GM23338 (cell line): ENCODE measurements around the gene INPP5A. TPM values are rescaled to one million over a fixed set of nuclear protein-coding genes. Genes with fewer than 3 reads are reported as not detected.

ENCODE experiments used
- ATAC-seq: fragments of 200-7000 bp; cut with Tn5 transposase; 3 replicates; pipeline ENCODE4 v1.9.1; 2020
- DNase-seq: peaks from one replicate; pipeline ENCODE4 v3.0.0-alpha.2; 2015; ENCODE audit warnings: low spot score
- H2AFZ ChIP-seq: fragments of 200-600 bp; sonication (generic); 2 replicates; pipeline ENCODE4 v1.8.0; 2016; ENCODE audit warnings: antibody characterized with exemption, mild to moderate bottlenecking, moderate library complexity
- H3F3A ChIP-seq: fragments of 200-600 bp; sonication (generic); replicated peaks from 2 replicates; pipeline ENCODE4 v1.8.0; 2017; ENCODE audit warnings: antibody characterized with exemption, mixed run types, low read depth
- H3K27ac ChIP-seq: fragments of 200-600 bp; sonication (generic); 2 replicates; pipeline ENCODE4 v1.6.1; 2016; ENCODE audit warnings: low read depth
- H3K27me3 ChIP-seq: fragments of 200-600 bp; sonication (generic); 2 replicates; pipeline ENCODE4 v1.8.0; 2016; ENCODE audit warnings: mild to moderate bottlenecking, mixed run types, moderate library complexity; ENCODE audit not compliant: insufficient read depth
- H3K36me3 ChIP-seq: fragments of 200-600 bp; sonication (generic); 2 replicates; pipeline ENCODE4 v1.8.0; 2016; ENCODE audit warnings: mild to moderate bottlenecking; ENCODE audit not compliant: insufficient read depth
- H3K4me1 ChIP-seq: fragments of 200-600 bp; sonication (generic); 2 replicates; pipeline ENCODE4 v1.8.0; 2016; ENCODE audit warnings: mild to moderate bottlenecking, moderate library complexity; ENCODE audit not compliant: insufficient read depth
- H3K4me2 ChIP-seq: fragments of 200-600 bp; sonication (generic); 2 replicates; pipeline ENCODE4 v1.7.1; 2017; ENCODE audit warnings: mixed run types
- H3K4me3 ChIP-seq: fragments of 200-600 bp; sonication (generic); 2 replicates; pipeline ENCODE4 v1.6.1; 2016; ENCODE audit warnings: mixed run types
- H3K79me2 ChIP-seq: fragments of 200-600 bp; sonication (generic); replicated peaks from 2 replicates; pipeline ENCODE4 v1.8.0; 2017; ENCODE audit warnings: mild to moderate bottlenecking; ENCODE audit not compliant: insufficient read depth
- H3K9me2 ChIP-seq: fragments of 200-600 bp; sonication (generic); 2 replicates; pipeline ENCODE4 v1.8.0; 2017; ENCODE audit not compliant: insufficient read depth
- H4K20me1 ChIP-seq: fragments of 200-600 bp; sonication (generic); replicated peaks from 2 replicates; pipeline ENCODE4 v1.8.0; 2017; ENCODE audit warnings: mild to moderate bottlenecking; ENCODE audit not compliant: insufficient read depth
- H3K27ac Mint-ChIP-seq: 2 replicates; pipeline ENCODE4 v1.8.0; 2020; ENCODE audit warnings: inconsistent platforms, mild to moderate bottlenecking, moderate library complexity, mixed read lengths
- H3K27me3 Mint-ChIP-seq: 3 replicates; pipeline ENCODE4 v1.8.0; 2022; ENCODE audit warnings: low read depth, mild to moderate bottlenecking, moderate library complexity, mixed read lengths, inconsistent platforms; ENCODE audit not compliant: insufficient read depth, poor library complexity
- H3K36me3 Mint-ChIP-seq: 3 replicates; pipeline ENCODE4 v1.8.0; 2021; ENCODE audit warnings: low read depth, mild to moderate bottlenecking, inconsistent platforms, moderate library complexity, mixed read lengths
- H3K4me1 Mint-ChIP-seq: 3 replicates; pipeline ENCODE4 v1.8.0; 2020; ENCODE audit warnings: mild to moderate bottlenecking, inconsistent platforms, mixed read lengths
- H3K4me3 Mint-ChIP-seq: 3 replicates; pipeline ENCODE4 v1.8.0; 2021; ENCODE audit warnings: moderate library complexity, mild to moderate bottlenecking, inconsistent platforms, mixed read lengths
- H3K9me3 Mint-ChIP-seq: 3 replicates; pipeline ENCODE4 v1.8.0; 2020; ENCODE audit warnings: moderate library complexity, mild to moderate bottlenecking, inconsistent platforms, mixed read lengths
- CREB1 ChIP-seq: fragments of 250-450 bp; sonication (Bioruptor Pico); IDR thresholded peaks from 2 replicates; pipeline ENCODE4 v1.5.0; 2020; ENCODE audit warnings: low read depth, mild to moderate bottlenecking, moderate library complexity
- EZH2 ChIP-seq: fragments of 200-600 bp; sonication (generic); IDR thresholded peaks from one replicate; pipeline ENCODE4 v1.8.0; 2017; ENCODE audit warnings: antibody characterized with exemption, mild to moderate bottlenecking, low read depth; ENCODE audit not compliant: unreplicated experiment
- EZH2phosphoT487 ChIP-seq: fragments of 200-600 bp; sonication (generic); IDR thresholded peaks from one replicate; pipeline ENCODE4 v1.8.1; 2018; ENCODE audit warnings: antibody characterized with exemption; ENCODE audit not compliant: unreplicated experiment
- JUNB ChIP-seq: IDR thresholded peaks from one replicate; pipeline ENCODE4 v1.6.1; 2016; ENCODE audit warnings: antibody characterized with exemption; ENCODE audit not compliant: unreplicated experiment
- NANOG ChIP-seq: IDR thresholded peaks from 2 replicates; pipeline ENCODE4 v1.6.1; 2016; ENCODE audit warnings: antibody characterized with exemption, borderline replicate concordance
- POLR2AphosphoS5 ChIP-seq: IDR thresholded peaks from 2 replicates; pipeline ENCODE4 v1.6.1; 2016; ENCODE audit warnings: antibody characterized with exemption, low read depth
- STAT1 ChIP-seq: IDR thresholded peaks from one replicate; pipeline ENCODE4 v1.6.1; 2016; ENCODE audit warnings: antibody characterized with exemption; ENCODE audit not compliant: unreplicated experiment
- ZNF114 ChIP-seq: fragments of 250-450 bp; sonication (Bioruptor Pico); IDR thresholded peaks from 2 replicates; pipeline ENCODE4 v1.5.0; 2020; ENCODE audit warnings: mild to moderate bottlenecking, moderate library complexity
- ZNF331 ChIP-seq: fragments of 250-450 bp; sonication (Bioruptor Pico); IDR thresholded peaks from 2 replicates; pipeline ENCODE4 v1.5.0; 2020; ENCODE audit warnings: low read depth, mild to moderate bottlenecking, moderate library complexity
- polyA plus RNA-seq: library from polyadenylated mRNA; unstranded; fragments of >200 nt; fragmentation: Nextera tagmentation; extraction: Ambion mirVana; gene quantifications from 2 replicates; pipeline ENCODE4 v1.2.1, GENCODE V29; 2016
- total RNA-seq: library from RNA; depleted of rRNA; stranded (reverse); fragments of >200 nt; shearing (Covaris generic); gene quantifications from 2 replicates; pipeline ENCODE4 v1.2.3, GENCODE V29; 2014
- TF ChIP-seq, protein P1 (sequence below): IDR thresholded peaks from 2 replicates; pipeline ENCODE4 v1.6.1; 2016; ENCODE audit warnings: antibody characterized with exemption
- TF ChIP-seq, protein P2 (sequence below): fragments of 250-450 bp; sonication (Bioruptor Pico); IDR thresholded peaks from 2 replicates; pipeline ENCODE4 v1.5.0; 2020; ENCODE audit warnings: mild to moderate bottlenecking, moderate library complexity
- TF ChIP-seq, protein P3 (sequence below): IDR thresholded peaks from one replicate; pipeline ENCODE4 v1.6.1; 2018; ENCODE audit warnings: antibody characterized with exemption; ENCODE audit not compliant: unreplicated experiment
- TF ChIP-seq, protein P4 (sequence below), 2 experiments: fragments of 200-600 bp in 1 of 2; sonication (generic) in 1 of 2; conservative IDR thresholded peaks; 2 replicates each; pipeline versions ENCODE4 v1.5.1 to v1.6.1; 2016 to 2017; ENCODE audit warnings: antibody characterized with exemption in 2 of 2, low read depth in 2 of 2, mild to moderate bottlenecking in 2 of 2, moderate library complexity in 1 of 2

The INPP5A gene
- total and polyA plus RNA-seq, 2 experiments from 2014 or later = 5.9 to 40.6 TPM

DNA sequence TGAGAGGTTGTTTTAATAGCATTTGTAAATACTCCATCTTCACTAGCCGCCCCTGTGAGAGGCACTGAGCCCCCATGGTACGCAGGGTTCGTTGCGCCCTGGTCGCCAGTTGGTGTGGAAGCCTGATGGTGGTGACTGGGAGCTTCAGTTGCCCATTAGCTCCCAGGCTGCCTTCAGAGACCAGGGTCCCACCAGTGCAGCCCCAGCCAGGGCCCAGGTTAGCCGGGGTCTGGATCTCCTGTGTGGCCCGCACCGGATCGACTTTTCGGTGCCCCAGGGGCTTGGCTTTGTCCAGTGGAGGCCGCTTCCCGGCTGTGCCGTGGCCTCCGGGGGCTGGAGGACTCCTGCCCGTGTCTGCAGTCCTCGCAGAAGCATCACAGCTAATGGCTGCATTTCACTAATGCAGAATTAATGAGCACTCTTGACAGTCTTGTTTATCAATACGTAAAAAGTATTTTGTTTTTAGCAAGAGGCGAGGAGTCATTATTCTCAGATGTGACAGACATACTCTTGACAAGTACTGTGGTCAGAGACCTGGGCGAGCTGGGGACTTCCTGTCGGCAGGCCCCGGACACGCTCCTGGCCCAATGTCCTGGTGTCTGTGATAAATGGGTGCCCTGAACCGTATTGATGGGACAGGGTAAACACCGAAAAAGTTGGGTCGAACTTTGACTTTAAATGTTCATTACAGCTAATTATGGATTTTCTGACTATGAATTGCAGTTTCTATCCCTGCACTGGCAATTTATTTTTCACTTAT lies 148.5 kb downstream of the INPP5A start:
- no peaks in the 10 kb centered on the region for H3K9me2 ChIP-seq
- no peak overlapping the region for H2AFZ ChIP-seq
- H4K20me1 ChIP-seq = peaks cover 7% of the 10 kb centered on the region; the same call in 1 of the 2 replicates
- peaks cover 4% of the 10 kb centered on the region for H3K4me1 Mint-ChIP-seq
- DNase-seq (no peak), ATAC-seq (no peak)
- H3K27me3 Mint-ChIP-seq = peaks cover 2% of the 10 kb centered on the region
- H3K36me3 ChIP-seq = no peaks in the 10 kb centered on the region
- H3K27me3 ChIP-seq = no peaks in the 10 kb centered on the region
- H3K4me3 Mint-ChIP-seq = no peak overlapping the region
- H3K4me1 ChIP-seq = no peaks in the 10 kb centered on the region
- H3K27ac Mint-ChIP-seq = no peak overlapping the region
- no peak overlapping the region for H3K4me3 ChIP-seq
- no peak overlapping the region for H3K27ac ChIP-seq
- TF ChIP-seq, protein P1, sequence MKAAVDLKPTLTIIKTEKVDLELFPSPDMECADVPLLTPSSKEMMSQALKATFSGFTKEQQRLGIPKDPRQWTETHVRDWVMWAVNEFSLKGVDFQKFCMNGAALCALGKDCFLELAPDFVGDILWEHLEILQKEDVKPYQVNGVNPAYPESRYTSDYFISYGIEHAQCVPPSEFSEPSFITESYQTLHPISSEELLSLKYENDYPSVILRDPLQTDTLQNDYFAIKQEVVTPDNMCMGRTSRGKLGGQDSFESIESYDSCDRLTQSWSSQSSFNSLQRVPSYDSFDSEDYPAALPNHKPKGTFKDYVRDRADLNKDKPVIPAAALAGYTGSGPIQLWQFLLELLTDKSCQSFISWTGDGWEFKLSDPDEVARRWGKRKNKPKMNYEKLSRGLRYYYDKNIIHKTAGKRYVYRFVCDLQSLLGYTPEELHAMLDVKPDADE = no peak
- TF ChIP-seq EZH2phosphoT487 (no peak), CREB1 (CRISPR knock-in tag) (no peak), NANOG (no peak), ZNF331 (CRISPR knock-in tag) (no peak), ZNF114 (CRISPR knock-in tag) (no peak), EZH2 (no peak), JUNB (no peak), STAT1 (no peak), POLR2AphosphoS5 (no peak)
- TF ChIP-seq, protein P2, sequence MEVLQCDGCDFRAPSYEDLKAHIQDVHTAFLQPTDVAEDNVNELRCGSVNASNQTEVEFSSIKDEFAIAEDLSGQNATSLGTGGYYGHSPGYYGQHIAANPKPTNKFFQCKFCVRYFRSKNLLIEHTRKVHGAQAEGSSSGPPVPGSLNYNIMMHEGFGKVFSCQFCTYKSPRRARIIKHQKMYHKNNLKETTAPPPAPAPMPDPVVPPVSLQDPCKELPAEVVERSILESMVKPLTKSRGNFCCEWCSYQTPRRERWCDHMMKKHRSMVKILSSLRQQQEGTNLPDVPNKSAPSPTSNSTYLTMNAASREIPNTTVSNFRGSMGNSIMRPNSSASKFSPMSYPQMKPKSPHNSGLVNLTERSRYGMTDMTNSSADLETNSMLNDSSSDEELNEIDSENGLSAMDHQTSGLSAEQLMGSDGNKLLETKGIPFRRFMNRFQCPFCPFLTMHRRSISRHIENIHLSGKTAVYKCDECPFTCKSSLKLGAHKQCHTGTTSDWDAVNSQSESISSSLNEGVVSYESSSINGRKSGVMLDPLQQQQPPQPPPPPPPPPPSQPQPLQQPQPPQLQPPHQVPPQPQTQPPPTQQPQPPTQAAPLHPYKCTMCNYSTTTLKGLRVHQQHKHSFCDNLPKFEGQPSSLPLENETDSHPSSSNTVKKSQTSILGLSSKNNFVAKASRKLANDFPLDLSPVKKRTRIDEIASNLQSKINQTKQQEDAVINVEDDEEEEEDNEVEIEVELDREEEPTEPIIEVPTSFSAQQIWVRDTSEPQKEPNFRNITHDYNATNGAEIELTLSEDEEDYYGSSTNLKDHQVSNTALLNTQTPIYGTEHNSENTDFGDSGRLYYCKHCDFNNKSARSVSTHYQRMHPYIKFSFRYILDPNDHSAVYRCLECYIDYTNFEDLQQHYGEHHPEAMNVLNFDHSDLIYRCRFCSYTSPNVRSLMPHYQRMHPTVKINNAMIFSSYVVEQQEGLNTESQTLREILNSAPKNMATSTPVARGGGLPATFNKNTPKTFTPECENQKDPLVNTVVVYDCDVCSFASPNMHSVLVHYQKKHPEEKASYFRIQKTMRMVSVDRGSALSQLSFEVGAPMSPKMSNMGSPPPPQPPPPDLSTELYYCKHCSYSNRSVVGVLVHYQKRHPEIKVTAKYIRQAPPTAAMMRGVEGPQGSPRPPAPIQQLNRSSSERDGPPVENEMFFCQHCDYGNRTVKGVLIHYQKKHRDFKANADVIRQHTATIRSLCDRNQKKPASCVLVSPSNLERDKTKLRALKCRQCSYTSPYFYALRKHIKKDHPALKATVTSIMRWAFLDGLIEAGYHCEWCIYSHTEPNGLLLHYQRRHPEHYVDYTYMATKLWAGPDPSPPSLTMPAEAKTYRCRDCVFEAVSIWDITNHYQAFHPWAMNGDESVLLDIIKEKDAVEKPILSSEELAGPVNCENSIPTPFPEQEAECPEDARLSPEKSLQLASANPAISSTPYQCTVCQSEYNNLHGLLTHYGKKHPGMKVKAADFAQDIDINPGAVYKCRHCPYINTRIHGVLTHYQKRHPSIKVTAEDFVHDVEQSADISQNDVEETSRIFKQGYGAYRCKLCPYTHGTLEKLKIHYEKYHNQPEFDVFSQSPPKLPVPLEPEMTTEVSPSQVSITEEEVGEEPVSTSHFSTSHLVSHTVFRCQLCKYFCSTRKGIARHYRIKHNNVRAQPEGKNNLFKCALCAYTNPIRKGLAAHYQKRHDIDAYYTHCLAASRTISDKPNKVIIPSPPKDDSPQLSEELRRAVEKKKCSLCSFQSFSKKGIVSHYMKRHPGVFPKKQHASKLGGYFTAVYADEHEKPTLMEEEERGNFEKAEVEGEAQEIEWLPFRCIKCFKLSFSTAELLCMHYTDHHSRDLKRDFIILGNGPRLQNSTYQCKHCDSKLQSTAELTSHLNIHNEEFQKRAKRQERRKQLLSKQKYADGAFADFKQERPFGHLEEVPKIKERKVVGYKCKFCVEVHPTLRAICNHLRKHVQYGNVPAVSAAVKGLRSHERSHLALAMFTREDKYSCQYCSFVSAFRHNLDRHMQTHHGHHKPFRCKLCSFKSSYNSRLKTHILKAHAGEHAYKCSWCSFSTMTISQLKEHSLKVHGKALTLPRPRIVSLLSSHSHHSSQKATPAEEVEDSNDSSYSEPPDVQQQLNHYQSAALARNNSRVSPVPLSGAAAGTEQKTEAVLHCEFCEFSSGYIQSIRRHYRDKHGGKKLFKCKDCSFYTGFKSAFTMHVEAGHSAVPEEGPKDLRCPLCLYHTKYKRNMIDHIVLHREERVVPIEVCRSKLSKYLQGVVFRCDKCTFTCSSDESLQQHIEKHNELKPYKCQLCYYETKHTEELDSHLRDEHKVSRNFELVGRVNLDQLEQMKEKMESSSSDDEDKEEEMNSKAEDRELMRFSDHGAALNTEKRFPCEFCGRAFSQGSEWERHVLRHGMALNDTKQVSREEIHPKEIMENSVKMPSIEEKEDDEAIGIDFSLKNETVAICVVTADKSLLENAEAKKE (CRISPR knock-in tag) = no peak
- TF ChIP-seq, protein P3, sequence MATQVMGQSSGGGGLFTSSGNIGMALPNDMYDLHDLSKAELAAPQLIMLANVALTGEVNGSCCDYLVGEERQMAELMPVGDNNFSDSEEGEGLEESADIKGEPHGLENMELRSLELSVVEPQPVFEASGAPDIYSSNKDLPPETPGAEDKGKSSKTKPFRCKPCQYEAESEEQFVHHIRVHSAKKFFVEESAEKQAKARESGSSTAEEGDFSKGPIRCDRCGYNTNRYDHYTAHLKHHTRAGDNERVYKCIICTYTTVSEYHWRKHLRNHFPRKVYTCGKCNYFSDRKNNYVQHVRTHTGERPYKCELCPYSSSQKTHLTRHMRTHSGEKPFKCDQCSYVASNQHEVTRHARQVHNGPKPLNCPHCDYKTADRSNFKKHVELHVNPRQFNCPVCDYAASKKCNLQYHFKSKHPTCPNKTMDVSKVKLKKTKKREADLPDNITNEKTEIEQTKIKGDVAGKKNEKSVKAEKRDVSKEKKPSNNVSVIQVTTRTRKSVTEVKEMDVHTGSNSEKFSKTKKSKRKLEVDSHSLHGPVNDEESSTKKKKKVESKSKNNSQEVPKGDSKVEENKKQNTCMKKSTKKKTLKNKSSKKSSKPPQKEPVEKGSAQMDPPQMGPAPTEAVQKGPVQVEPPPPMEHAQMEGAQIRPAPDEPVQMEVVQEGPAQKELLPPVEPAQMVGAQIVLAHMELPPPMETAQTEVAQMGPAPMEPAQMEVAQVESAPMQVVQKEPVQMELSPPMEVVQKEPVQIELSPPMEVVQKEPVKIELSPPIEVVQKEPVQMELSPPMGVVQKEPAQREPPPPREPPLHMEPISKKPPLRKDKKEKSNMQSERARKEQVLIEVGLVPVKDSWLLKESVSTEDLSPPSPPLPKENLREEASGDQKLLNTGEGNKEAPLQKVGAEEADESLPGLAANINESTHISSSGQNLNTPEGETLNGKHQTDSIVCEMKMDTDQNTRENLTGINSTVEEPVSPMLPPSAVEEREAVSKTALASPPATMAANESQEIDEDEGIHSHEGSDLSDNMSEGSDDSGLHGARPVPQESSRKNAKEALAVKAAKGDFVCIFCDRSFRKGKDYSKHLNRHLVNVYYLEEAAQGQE = no peak
- TF ChIP-seq, protein P4, sequence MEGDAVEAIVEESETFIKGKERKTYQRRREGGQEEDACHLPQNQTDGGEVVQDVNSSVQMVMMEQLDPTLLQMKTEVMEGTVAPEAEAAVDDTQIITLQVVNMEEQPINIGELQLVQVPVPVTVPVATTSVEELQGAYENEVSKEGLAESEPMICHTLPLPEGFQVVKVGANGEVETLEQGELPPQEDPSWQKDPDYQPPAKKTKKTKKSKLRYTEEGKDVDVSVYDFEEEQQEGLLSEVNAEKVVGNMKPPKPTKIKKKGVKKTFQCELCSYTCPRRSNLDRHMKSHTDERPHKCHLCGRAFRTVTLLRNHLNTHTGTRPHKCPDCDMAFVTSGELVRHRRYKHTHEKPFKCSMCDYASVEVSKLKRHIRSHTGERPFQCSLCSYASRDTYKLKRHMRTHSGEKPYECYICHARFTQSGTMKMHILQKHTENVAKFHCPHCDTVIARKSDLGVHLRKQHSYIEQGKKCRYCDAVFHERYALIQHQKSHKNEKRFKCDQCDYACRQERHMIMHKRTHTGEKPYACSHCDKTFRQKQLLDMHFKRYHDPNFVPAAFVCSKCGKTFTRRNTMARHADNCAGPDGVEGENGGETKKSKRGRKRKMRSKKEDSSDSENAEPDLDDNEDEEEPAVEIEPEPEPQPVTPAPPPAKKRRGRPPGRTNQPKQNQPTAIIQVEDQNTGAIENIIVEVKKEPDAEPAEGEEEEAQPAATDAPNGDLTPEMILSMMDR (conservative IDR thresholded peaks at IDR 0.05; ENCODE audit: low read depth in 2 of 2) = no peak
- peaks cover 3% of the 10 kb centered on the region; the same call in 1 of the 3 replicates for H3K9me3 Mint-ChIP-seq
- no peak overlapping the region for H3K4me2 ChIP-seq
- no peaks in the 10 kb centered on the region for H3K36me3 Mint-ChIP-seq
- H3K79me2 ChIP-seq = no peaks in the 10 kb centered on the region; the same call in 1 of the 2 replicates
- no peaks in the 10 kb centered on the region for H3F3A ChIP-seq
